Fibroblast of lung (primary cell): Measurements from ENCODE around the gene PLA2G4F.

Source experiments
- EZH2 ChIP-seq: IDR thresholded peaks from 2 replicates; pipeline ENCODE4 v1.5.1; 2012; ENCODE audit warnings: low read length, control low read depth, mild to moderate bottlenecking; ENCODE audit errors: missing control alignments
- TF ChIP-seq, protein P1 (sequence below), 2 donors: IDR thresholded peaks in 1 of 2; conservative IDR thresholded peaks in 1 of 2; 1 replicate in 1 of 2; 2 replicates in 1 of 2; pipeline ENCODE4 v1.5.1; 2011 to 2012; ENCODE audit warnings: low read length in 2 of 2, control low read depth in 1 of 2, inconsistent platforms in 1 of 2, low read depth in 1 of 2, mild to moderate bottlenecking in 1 of 2

DNA sequence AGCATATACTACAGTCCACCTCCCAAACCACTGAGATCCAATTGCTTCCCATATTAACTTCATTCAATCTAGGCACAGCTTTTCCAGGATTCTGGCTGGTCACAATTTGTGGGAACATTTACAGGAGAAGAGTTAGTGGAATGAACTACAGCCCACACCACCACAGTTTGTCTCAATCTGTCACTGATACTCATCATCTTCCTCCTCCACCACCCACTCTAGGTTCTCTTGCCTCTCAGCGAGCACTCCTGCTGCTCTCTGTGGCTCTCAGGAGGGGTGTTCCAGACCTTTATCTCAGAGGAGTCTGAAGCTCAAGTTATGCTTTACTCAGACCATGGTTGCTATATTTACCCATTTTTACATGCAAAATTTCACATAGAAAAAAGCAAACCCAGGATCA is 36.2 kb downstream of the PLA2G4F start:
- TF ChIP-seq, protein P1, sequence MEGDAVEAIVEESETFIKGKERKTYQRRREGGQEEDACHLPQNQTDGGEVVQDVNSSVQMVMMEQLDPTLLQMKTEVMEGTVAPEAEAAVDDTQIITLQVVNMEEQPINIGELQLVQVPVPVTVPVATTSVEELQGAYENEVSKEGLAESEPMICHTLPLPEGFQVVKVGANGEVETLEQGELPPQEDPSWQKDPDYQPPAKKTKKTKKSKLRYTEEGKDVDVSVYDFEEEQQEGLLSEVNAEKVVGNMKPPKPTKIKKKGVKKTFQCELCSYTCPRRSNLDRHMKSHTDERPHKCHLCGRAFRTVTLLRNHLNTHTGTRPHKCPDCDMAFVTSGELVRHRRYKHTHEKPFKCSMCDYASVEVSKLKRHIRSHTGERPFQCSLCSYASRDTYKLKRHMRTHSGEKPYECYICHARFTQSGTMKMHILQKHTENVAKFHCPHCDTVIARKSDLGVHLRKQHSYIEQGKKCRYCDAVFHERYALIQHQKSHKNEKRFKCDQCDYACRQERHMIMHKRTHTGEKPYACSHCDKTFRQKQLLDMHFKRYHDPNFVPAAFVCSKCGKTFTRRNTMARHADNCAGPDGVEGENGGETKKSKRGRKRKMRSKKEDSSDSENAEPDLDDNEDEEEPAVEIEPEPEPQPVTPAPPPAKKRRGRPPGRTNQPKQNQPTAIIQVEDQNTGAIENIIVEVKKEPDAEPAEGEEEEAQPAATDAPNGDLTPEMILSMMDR (conservative IDR thresholded peaks at IDR 0.05 in 1 of 2, IDR thresholded peaks at IDR 0.05 in 1 of 2; ENCODE audit: low read depth in 1 of 2, low read length in 2 of 2), result no peak
- no peak for TF ChIP-seq EZH2
